H1 (cell line): ENCODE data around the gene NOC2L. TPM values are rescaled to one million over a fixed set of nuclear protein-coding genes. Genes with fewer than 3 reads are reported as not detected.
"Not testable (repeated sequence)": the region's sequence is repeated elsewhere in the genome, so short reads cannot be mapped to it uniquely, and the experiment has no call there.

Experiments used
- CTCF ChIA-PET: fragments of 300-600 bp; sonication (Branson Sonifier 250); formaldehyde crosslinking; loops from one replicate; lab custom pipeline; 2021; ENCODE audit not compliant: partially characterized antibody; lab: Charles Lee
- POLR2A ChIA-PET: fragments of 300-600 bp; sonication (Branson Sonifier 250); formaldehyde crosslinking; loops from one replicate; lab custom pipeline; 2021; ENCODE audit warnings: inconsistent platforms; ENCODE audit not compliant: partially characterized antibody; lab: Charles Lee
- DNase-seq, 2 experiments: peaks; one replicate each; pipeline versions ENCODE4 v3.0.0 to v3.0.0-alpha.2; 2010 to 2022; ENCODE audit warnings: low spot score in 2 of 2, low read depth in 1 of 2, mixed read lengths in 1 of 2
- FAIRE-seq: peaks from 2 replicates; lab custom pipeline; 2011; peaks lifted over from hg19 to GRCh38; lab: Jason Lieb, UNC
- H2AFZ ChIP-seq: 2 replicates; pipeline ENCODE4 v1.8.1; 2012; ENCODE audit warnings: low read length, inconsistent platforms
- H2AK5ac ChIP-seq: 2 replicates; pipeline ENCODE4 v1.6.1; 2013; ENCODE audit warnings: low read depth, low read length
- H2BK120ac ChIP-seq: replicated peaks from 2 replicates; pipeline ENCODE3; 2013; ENCODE audit warnings: low read depth, low read length, inconsistent platforms
- H2BK12ac ChIP-seq: 2 replicates; pipeline ENCODE4 v1.6.1; 2013; ENCODE audit warnings: low read depth, low read length
- H2BK15ac ChIP-seq: 2 replicates; pipeline ENCODE4 v1.6.1; 2013; ENCODE audit warnings: low read length
- H2BK20ac ChIP-seq: 2 replicates; pipeline ENCODE4 v1.6.1; 2013; ENCODE audit warnings: low read length
- H2BK5ac ChIP-seq: 2 replicates; pipeline ENCODE4 v1.6.1; 2013; ENCODE audit warnings: low read depth, low read length
- H3K14ac ChIP-seq: 2 replicates; pipeline ENCODE4 v1.6.1; 2013; ENCODE audit warnings: inconsistent platforms; ENCODE audit not compliant: insufficient read length
- H3K18ac ChIP-seq: 2 replicates; pipeline ENCODE4 v1.6.1; 2013; ENCODE audit warnings: low read length; ENCODE audit errors: extremely low read depth
- H3K23ac ChIP-seq: 2 replicates; pipeline ENCODE4 v1.6.1; 2013; ENCODE audit warnings: inconsistent platforms; ENCODE audit not compliant: insufficient read length
- H3K23me2 ChIP-seq: 2 replicates; pipeline ENCODE4 v1.6.1; 2013; ENCODE audit warnings: low read depth, low read length
- H3K27ac ChIP-seq: 2 replicates; pipeline ENCODE4 v1.6.1; 2011; ENCODE audit warnings: low read depth, low read length, inconsistent platforms
- H3K27me3 ChIP-seq, 4 experiments: replicated peaks in 1 of 4; 1 replicate in 1 of 4; 2 replicates in 3 of 4; pipeline versions ENCODE4 v1.6.1 to v1.8.1; 2011 to 2013; ENCODE audit warnings: low read length in 3 of 4, mild to moderate bottlenecking in 3 of 4, inconsistent platforms in 2 of 4, mixed read lengths in 2 of 4, moderate library complexity in 1 of 4; ENCODE audit not compliant: control insufficient read depth in 3 of 4, insufficient read depth in 3 of 4; ENCODE audit errors: extremely low read depth in 1 of 4
- H3K36me3 ChIP-seq, 4 experiments: 2 replicates each; pipeline versions ENCODE4 v1.6.1 to v1.8.1; 2011 to 2013; ENCODE audit warnings: mild to moderate bottlenecking in 4 of 4, low read length in 3 of 4, moderate library complexity in 2 of 4, control low read depth in 1 of 4, inconsistent platforms in 1 of 4; ENCODE audit not compliant: insufficient read depth in 4 of 4, control insufficient read depth in 2 of 4
- H3K4ac ChIP-seq: replicated peaks from 2 replicates; pipeline ENCODE3; 2013; ENCODE audit warnings: low read length, low read depth, mixed read lengths, inconsistent platforms; ENCODE audit not compliant: insufficient read length
- H3K4me1 ChIP-seq, 4 experiments: replicated peaks in 1 of 4; 1 replicate in 1 of 4; 2 replicates in 3 of 4; pipeline versions ENCODE4 v1.6.1 to v1.8.1; 2011 to 2013; ENCODE audit warnings: low read length in 3 of 4, inconsistent platforms in 2 of 4, mixed read lengths in 1 of 4; ENCODE audit not compliant: insufficient read depth in 4 of 4, control insufficient read depth in 3 of 4
- H3K4me2 ChIP-seq, 2 experiments: 2 replicates each; pipeline versions ENCODE4 v1.6.1 to v1.8.1; 2011 to 2013; ENCODE audit warnings: low read depth in 2 of 2, low read length in 2 of 2, control low read depth in 1 of 2, inconsistent platforms in 1 of 2, mild to moderate bottlenecking in 1 of 2; ENCODE audit not compliant: insufficient read depth in 1 of 2
- H3K4me3 ChIP-seq, 4 experiments: fragments of 200-600, 300-600 bp in 1 of 4; sonication (generic), shearing (Covaris generic), sonication (Bioruptor Twin) in 1 of 4; 2 replicates each; pipeline versions ENCODE4 v1.5.1 to v1.8.1; 2011 to 2016; ENCODE audit warnings: low read length in 4 of 4, low read depth in 3 of 4, control low read depth in 2 of 4, inconsistent platforms in 2 of 4, mild to moderate bottlenecking in 2 of 4, mixed read lengths in 1 of 4, moderate library complexity in 1 of 4; ENCODE audit not compliant: insufficient read depth in 2 of 4; ENCODE audit errors: extremely low read depth in 1 of 4
- H3K56ac ChIP-seq: replicated peaks from 2 replicates; pipeline ENCODE3; 2013; ENCODE audit warnings: low read depth, mild to moderate bottlenecking, mixed read lengths, low read length, inconsistent platforms; ENCODE audit not compliant: insufficient read length
- H3K79me1 ChIP-seq: 2 replicates; pipeline ENCODE4 v1.6.1; 2013; ENCODE audit warnings: low read depth, low read length, control low read depth
- H3K79me2 ChIP-seq, 2 experiments: 2 replicates each; pipeline versions ENCODE4 v1.6.1 to v1.8.1; 2012 to 2013; ENCODE audit warnings: low read length in 2 of 2, mild to moderate bottlenecking in 2 of 2, inconsistent platforms in 1 of 2; ENCODE audit not compliant: insufficient read depth in 2 of 2, control insufficient read depth in 1 of 2
- H3K9ac ChIP-seq, 4 experiments: replicated peaks in 1 of 4; 1 replicate in 1 of 4; 2 replicates in 3 of 4; pipeline versions ENCODE4 v1.6.1 to v1.8.1; 2011 to 2013; ENCODE audit warnings: low read depth in 3 of 4, low read length in 3 of 4, control low read depth in 2 of 4, mild to moderate bottlenecking in 2 of 4, moderate library complexity in 2 of 4, inconsistent platforms in 1 of 4; ENCODE audit errors: extremely low read depth in 1 of 4
- H3K9me3 ChIP-seq, 2 experiments: 2 replicates each; pipeline versions ENCODE4 v1.6.1 to v1.8.1; 2012 to 2013; ENCODE audit warnings: mild to moderate bottlenecking in 2 of 2, moderate library complexity in 2 of 2, control low read depth in 1 of 2, inconsistent platforms in 1 of 2, low read depth in 1 of 2, low read length in 1 of 2, mixed read lengths in 1 of 2; ENCODE audit not compliant: insufficient read depth in 2 of 2
- H4K20me1 ChIP-seq, 2 experiments: replicated peaks in 1 of 2; 2 replicates each; pipeline versions ENCODE3 to v1.8.1; 2011 to 2013; ENCODE audit warnings: inconsistent platforms in 2 of 2, low read length in 2 of 2, mild to moderate bottlenecking in 1 of 2; ENCODE audit not compliant: insufficient read depth in 2 of 2, control insufficient read depth in 1 of 2
- H4K5ac ChIP-seq: 2 replicates; pipeline ENCODE4 v1.6.1; 2013; ENCODE audit warnings: low read length, low read depth, mixed read lengths, inconsistent platforms; ENCODE audit not compliant: insufficient read length
- H4K8ac ChIP-seq: 2 replicates; pipeline ENCODE4 v1.8.0; 2013; ENCODE audit warnings: mild to moderate bottlenecking, moderate library complexity, low read length, inconsistent platforms; ENCODE audit not compliant: insufficient read depth; ENCODE audit errors: extremely low read depth
- H4K91ac ChIP-seq: replicated peaks from 2 replicates; pipeline ENCODE3; 2013; ENCODE audit warnings: low read length, mixed read lengths, inconsistent platforms; ENCODE audit not compliant: insufficient read length
- WGBS, 2 experiments: shearing (Covaris generic) in 1 of 2; methylation state at CpG; one replicate each; pipeline versions ENCODE4 v1.1.6 to v1.1.7; 2013 to 2015; ENCODE audit warnings: low lambda C conversion rate in 2 of 2, mixed read lengths in 2 of 2, inconsistent platforms in 1 of 2, low coverage in 1 of 2, missing lambda C conversion rate in 1 of 2; ENCODE audit not compliant: insufficient replicate concordance in 2 of 2, insufficient coverage in 1 of 2, insufficient read length in 1 of 2; ENCODE audit errors: extremely low coverage in 1 of 2, missing lambda C conversion rate in 1 of 2; 5-methylcytosine and 5-hydroxymethylcytosine counted together
- polyA plus RNA-seq, 7 experiments: library from polyadenylated mRNA; depleted of rRNA in 3 of 7; stranded (reverse) in 5 of 7; unstranded in 2 of 7; fragments of >200 nt in 5 of 7; fragments of 200-250 nt in 2 of 7; gene quantifications; 1 replicate in 5 of 7; 2 replicates in 1 of 7; 4 replicates in 1 of 7; pipeline versions ENCODE4 v1.2.1 to v1.2.3, GENCODE V29; 2011 to 2013; ENCODE audit warnings: missing spikeins in 2 of 7, mixed read lengths in 2 of 7
- total RNA-seq: library from RNA; stranded (reverse); fragmentation: NEBNext Ultra II Directional; extraction: Animal tissue kit (Norgen Biotek cat#: 25700); gene quantifications from 2 replicates; pipeline ENCODE4 v1.2.1, GENCODE V29; 2021

NOC2L gene
- total and polyA plus RNA-seq, 2 of the 8 experiments (the other 6 are each of a cell fraction or from before 2014, with no cell fraction given), result 74.7 to 130 TPM

DNA sequence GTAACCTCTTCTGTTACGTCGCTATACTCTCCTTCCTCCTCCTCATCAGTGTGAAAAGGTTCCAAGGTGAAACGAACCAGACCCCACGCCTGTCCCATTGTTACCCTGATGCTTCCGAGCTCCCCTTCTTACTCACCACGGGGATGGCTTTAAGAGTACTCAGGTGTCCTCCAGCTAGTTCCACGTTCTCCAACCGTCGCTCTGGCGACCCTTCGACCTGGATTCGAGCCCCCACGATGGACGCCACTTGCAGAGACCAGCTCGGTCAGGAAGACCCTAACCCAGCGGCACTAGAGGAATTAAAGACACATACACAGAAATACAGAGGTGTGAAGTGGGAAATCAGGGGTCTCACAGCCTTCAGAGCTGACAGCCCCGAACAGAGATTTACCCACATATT lies 61.1 kb downstream of the NOC2L start:
- H2AK5ac ChIP-seq, H3K14ac ChIP-seq, H2BK12ac ChIP-seq, H3K36me3 ChIP-seq, H3K23me2 ChIP-seq, H3K4ac ChIP-seq, FAIRE-seq, H3K79me1 ChIP-seq, H3K9me3 ChIP-seq, DNase-seq, H4K91ac ChIP-seq, H3K4me1 ChIP-seq, H2AFZ ChIP-seq, H4K5ac ChIP-seq, H3K56ac ChIP-seq, H3K9ac ChIP-seq, H3K27me3 ChIP-seq, H2BK120ac ChIP-seq, H3K23ac ChIP-seq, H4K8ac ChIP-seq, H3K4me3 ChIP-seq, H2BK5ac ChIP-seq, H2BK15ac ChIP-seq, H3K4me2 ChIP-seq, H3K79me2 ChIP-seq, H4K20me1 ChIP-seq, H3K27ac ChIP-seq, H2BK20ac ChIP-seq, H3K18ac ChIP-seq: not testable (repeated sequence)
- WGBS, 2 experiments, result 87% methylated on average over 17 of the region's 17 CpGs; no CpG with 5 or more reads in 1 of the 2 experiments
- CTCF ChIA-PET, result interaction anchor here (1.0 to 1.2 kb wide), 2 partner anchors 8 to 23 kb away, joined by 3 read pairs; no protein-coding TSS in a partner anchor
- POLR2A ChIA-PET, result interaction anchor here (0.6 kb wide), 1 partner anchor 18 kb away, joined by 4 read pairs; no protein-coding TSS in a partner anchor
